D341Med (cell line): ENCODE results near the gene FRMD1.

Source experiments
- DNase-seq: peaks from one replicate; pipeline ENCODE4 v3.0.0; 2012; ENCODE audit warnings: low spot score

FRMD1 gene

DNA sequence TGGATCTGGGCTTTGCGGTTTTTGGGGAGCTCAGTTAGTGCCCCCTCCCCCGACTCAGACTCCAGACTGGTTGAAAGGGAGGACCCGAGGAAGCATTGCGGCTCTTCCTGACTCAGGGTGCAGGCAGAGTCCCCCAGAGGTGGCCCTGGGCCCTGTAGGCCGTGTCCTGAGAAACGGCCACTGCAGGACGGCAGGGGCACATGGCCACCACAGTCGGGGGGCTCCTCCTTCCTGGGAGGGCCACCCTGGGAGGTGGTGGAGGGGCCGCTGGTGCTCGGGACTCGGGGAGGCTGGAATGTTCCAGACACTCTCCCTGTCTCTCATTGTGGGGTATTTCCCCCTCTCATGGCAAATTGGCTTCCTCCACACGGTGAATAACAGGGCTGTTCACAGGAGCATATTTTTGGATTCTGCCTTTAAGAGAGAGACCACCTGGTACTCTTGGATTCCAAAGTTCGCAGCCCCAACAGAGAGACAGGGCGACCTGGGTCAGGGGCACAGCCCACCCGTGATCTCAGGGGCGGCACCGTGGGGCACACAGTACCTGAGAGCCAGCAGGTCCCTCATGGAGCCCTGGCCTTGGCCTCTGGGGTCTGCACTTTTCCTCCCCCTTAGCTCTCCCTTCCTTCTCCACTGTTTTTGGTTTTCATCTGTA, 35.7 kb downstream of the FRMD1 start:
- DNase-seq, result no peak

DNA sequence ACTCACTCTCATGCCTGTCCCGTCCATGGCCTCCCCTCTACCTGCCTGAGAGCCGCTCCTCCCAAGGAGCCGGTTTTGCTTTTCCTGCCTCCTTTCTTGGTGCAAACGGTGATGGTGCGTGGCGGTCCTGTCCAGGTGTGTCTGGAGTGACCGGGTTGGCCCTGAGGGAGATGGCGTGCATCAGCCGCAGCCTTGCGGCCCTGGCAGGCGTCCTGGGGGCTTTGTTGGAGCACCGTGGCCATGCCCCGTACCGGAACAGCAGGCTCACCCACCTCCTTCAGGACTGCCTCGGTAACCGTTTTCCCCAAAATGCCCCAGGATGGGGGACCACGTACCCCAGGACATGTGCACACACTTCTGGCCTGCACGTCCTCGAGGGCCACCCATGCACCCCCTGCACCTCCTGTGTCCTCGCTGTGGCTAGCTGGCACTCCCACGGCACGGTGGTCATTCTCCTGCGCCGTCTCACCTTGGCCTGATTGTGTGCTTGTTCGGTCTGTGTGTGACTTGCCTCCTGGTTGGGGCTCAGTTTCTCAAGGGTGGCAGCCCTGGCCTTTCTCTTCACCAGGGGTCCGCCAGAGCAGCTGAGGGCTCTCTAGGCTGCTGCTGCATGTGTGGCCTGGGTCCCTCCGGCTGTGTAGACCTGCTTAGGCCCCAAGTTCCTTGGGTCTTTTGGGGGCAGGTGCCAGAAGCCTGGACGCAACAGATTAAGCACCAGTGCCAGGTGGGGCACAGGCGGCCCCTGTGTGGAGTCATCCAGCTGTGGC, 36.4 kb downstream of the FRMD1 start:
- no peak for DNase-seq

DNA sequence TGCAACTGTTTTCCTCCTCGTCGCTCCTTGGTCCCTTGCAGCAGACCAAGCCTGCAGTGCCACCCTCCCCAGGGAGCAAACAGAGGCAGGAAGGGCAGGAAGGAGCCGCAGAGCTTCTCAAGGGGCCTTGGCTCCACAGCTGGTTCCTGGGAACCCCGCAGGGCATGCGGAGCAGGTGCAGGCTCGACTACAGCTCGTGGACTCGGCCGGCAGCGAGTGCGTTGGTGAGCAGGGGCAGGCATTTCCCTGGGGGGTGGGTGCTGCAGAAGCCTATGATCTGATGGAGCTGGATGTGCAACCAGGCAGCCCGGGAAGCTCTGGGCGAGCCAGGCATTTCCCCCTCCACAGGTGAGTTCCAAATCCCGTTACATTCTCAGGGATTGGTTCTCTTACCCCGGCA, 37.1 kb downstream of the FRMD1 start:
- no peak for DNase-seq

DNA sequence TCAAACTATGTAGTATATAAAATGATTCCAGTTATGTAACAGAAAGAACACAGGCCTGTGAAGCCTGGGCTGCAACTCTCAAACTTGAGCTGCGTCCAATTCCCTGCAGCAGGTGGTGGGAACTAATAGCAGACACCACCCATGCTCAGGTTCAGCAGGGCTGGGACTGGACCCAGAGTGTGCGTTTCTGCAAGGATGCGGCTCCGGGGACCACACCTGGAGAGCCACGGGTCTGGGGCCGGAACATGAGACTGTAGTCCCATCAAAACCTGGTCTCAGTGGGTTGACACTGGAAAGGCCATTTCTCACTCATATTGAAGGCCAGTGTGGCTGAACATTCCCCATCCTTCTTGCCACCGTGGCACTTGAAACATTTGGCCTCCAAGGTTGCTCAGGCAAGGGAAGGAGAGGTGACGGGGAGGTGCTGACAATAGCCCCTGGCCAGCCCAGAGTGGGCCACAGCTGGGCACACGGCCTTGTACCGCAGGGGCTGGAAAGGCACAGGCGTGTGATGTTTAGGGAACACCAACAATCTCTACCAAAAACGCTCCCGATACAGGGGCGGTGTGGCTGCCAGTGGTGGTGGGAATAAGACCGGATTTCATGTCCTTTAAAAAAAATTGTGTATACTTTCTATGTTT, 38.0 kb downstream of the FRMD1 start:
- DNase-seq, result no peak

DNA sequence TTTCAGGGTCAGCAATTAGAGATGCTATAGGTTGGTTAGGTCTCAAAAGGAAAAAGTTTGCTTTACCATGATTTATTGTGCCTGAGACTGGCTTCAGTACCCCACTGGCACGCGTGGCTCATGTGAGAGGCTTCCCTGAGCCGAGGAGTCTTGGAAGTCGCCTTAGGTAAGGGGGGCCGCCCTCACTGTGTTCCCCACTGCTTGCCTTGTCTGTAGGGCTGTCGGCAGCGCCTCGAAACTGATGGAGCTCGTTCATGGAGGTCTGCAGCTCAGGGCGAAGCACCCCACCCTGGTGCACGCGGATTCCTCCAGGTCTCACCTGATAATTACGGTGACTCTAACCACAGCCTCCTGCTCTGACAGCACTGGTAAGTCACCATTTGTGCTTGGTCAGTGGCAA, 39.2 kb downstream of the FRMD1 start:
- no peak for DNase-seq

DNA sequence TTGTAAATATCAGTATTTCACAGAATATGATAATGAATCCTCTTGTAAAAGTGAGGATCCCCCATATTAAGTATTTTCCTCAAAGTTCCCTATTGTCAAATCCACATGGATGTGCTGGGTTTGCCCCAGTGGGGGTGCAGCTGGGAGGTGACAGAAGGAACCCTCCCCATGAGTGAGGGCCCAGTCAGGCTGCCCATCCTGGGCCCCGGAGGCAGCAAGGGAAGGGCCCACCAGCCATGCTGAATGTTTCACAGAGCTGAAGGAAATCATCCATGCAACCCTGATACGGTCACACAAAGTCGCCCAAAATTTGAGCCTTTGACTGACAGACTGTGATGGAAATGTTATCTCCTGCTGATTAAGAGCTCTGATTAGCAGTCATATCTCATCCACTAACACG, 39.7 kb downstream of the FRMD1 start:
- no peak for DNase-seq

DNA sequence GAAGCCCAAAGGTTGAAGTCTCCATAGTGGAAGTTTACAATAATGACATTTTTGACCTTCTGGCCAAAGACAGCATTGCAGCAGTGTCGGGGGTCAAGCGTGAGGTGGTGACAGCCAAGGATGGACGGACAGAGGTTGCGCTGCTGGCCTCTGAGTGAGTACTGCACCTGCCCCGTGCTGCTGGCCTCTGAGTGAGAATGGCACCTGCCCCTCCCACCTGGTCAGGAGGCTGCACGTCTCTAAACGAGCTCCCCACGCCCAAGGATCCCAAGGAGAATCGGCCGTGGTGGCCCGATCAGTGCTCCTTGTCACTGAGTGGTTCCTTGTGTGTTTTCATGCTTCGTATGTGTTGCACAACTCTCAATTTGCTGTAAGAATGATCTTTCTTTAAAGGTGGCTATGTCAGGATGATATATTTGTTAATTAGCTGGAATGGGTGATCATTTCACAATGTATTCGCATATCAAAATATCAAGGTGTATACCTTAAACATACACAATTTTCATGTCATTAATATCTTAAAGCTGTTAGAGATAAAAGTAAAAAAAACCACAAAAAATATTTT, 40.4 kb downstream of the FRMD1 start:
- no peak for DNase-seq

DNA sequence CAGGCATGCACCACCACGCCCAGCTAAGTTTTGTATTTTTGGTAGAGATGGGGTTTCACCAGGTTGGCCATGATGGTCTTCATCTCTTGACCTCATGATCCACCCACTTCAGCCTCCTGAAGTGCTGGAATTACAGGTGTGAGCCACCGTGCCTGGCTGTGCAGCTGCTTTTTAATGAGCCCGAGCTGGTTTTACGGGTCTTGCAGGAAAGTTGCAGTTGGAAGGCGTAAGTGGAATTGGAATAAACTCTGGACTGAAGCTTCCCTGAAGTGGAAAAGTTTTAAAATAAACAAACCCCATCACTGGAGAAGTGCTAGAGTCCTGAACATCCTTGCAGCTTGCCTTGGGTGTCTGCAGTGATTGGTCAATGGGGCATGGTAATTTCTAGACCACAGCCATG, 41.2 kb downstream of the FRMD1 start:
- no peak for DNase-seq

DNA sequence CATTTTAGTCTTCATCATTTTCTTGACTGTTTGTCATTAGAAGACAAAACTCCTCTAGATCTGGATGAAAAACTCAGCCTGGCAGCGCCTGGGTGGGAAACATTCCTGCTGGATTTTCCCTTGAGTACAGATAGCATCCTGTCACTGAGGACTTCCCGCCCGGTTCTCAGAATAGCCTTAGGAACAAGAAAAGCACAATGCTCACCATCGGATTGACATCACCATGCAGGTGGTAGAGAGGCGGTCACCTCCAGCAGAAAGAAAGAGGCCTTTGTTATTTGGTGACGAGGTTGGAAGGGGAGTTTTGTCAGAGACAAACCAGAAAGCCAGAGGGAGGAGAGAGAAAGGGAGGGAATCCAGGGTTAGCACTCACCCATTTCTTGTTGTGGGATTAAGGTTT, 41.8 kb downstream of the FRMD1 start:
- DNase-seq, result no peak

DNA sequence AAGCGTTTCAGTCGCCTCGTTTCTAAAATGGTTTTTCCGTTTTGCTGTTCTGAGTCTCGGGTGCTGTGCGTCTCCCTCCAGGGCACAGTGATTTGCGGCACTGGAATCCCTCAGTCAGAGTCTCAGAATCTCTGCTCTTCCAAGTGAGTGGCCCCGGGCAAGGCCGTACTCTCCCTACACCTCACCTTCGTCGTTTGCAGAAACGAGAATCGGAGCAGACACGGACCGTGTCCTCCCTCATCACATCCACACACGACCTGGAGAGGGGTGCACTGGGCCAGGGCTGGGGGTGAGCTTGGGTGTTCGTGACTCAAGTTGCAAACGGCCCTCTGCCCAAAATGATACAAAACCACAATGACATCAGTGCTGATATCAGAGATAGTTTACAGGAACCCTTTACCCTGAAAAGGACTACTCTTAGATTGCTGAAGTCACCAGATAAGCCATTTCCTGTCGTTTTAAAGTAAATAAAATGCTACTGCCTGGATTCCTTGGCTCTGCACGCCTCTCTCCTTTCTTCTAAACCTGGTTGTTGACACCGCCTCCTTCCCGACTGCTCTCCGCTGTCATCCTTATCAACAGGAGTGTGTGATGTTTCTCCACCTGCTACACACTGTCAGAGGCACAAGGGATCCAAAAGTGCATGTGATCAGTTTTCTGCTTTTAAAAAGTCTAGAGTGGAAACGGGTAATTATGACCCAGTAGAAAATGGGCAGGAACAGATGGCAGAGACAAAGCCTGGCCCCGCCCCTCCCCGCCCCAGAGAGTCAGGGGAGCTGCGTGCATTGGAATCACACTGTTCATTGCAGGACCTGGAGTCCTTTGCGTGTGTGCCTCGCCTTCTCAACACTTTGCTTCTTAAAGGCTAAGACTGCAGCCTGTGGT, 43.1 kb downstream of the FRMD1 start:
- no peak for DNase-seq

DNA sequence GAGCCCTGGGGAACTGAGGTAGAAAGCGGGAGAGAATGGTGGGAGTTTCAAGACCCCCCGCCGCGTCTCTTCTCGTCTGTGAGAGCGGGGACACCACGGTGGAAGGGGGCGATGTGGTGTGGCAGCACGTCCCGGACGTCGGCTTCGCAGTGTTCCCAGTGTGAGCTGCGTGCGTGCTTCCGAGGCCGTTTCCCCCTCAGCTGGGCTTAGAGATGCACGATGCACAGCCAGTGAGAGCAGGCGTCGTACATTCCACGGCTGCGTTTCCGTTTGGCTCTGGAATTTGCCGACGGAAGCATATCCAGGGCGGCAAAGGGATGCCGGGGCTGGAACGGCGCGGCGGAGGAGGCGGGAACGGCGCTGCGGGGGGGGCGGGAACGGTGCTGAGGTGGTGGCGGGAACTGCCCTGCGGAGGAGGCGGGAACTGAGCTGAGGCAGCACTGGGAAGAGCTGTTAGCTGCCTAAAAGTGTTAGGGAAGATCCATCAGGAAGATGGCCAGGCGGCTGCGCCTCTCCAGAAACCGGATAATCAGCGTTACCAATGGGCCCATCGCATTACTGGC, 43.8 kb downstream of the FRMD1 start:
- DNase-seq, result peak; percentile 51

DNA sequence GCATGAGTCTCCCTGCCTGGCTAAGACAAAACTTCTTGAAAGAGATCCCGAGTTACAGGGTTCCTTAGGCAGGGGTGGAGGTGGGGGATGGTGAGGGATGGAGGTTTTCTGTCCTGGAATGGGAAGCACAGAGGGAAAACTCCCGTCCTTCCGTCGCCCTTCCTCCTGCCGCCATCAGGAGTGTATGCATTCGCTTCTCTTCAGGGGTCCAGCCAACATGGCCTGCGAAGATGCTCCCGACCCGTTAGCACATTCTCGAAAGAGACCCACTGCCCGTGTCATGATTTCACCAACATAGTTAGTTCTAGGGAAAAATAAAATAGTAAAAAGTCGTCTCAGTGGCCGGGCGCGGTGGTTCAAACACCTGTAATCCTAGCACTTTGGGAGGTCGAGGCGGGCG, 44.5 kb downstream of the FRMD1 start:
- DNase-seq, result no peak

DNA sequence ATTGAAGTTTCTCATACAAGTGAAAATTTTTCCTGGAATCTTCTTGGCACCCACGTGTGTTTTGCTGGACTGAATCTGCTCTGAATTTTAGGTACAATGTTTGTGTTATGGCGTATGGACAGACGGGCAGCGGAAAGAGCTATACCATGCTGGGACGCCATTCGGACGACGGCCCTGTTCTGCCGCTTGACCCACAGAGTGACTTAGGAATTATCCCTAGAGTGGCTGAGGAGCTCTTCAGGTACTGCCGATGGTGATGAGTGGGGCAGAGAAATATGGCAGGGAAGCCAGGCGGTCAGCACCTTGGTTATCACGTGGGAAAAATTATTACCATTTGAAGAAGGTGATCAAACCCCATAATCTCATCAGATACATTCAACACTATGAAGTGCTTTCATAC, 45.2 kb downstream of the FRMD1 start:
- DNase-seq, result no peak

DNA sequence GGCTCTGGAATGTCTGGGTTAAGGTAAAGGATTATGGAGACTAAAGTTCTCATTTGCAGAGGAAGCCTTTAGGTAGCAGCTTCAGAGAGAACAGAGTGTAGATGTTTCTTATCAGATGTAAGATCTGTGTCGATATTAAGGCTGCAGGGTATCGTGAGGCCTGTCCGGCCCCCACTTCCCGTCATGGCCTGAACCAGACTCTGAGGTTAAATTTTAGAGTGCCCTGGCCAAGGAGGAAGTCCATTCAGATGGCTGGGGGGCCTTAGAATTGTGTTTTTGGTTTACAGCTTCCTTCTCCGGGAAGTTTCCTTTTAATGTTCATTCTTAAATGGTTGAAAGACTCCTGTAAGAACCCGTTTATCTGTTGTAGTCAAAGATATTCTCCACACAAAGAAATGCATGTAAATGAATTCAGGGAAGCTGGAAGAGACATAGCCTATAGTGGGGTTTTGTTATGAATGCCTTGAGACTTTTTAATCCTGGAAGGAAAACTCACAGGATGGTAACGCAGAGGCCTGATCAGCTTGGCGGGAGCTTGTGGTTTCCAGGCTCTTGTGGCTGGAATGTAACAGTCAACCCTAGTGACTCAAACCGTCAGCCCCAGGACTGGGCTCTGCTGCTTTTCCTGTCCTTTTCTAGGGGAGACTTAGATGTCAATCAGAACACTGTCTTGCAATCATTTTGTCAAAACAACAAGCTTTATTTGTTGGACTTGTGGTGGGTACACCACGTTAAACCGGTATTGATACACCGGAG, 46.8 kb downstream of the FRMD1 start:
- DNase-seq, result no peak

DNA sequence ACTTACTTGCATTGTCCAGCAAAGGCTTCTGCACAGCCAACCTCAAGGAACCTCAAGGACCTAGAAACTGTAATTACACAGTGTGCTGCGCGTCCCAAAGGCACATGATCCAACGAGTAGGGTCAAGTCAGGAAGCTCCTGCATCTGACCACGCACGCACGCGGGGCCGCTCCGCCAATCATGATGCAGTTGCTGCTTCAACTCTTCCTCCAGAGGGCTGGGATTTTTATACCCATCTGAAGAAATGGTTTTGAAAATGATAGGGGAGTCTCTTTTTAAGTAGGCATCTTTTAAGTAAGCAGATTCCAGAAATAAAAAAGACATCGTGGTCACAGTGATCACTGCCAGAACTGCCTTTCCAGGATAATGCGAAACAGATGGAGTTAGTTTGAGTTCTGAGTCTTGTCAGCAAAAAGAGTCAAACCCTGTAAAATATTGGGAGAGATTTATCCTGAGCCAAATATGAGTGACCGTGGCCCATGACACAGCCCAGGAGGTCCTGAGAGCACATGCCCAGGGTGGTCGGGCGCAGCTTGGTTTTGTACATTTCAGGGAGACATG, 47.5 kb downstream of the FRMD1 start:
- no peak for DNase-seq

DNA sequence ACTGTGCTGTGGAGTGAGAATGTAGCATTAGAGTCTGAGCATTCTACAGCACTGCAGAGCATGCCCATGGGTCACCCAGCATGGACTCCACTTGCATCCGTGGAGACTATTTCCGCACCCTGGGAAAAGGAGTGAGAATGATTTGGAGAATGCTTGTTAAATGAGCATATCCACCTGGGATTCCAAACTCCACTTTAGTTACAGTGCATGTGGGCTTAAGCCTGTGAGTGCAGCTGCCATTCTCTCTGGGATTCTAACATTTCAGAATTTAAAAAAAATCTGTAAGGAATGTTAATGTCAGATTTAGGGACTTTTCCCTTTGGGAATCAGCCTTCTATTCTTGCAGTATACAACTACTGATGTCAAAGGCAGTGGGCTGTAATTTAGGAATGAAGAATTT, 48.1 kb downstream of the FRMD1 start:
- DNase-seq, result no peak

DNA sequence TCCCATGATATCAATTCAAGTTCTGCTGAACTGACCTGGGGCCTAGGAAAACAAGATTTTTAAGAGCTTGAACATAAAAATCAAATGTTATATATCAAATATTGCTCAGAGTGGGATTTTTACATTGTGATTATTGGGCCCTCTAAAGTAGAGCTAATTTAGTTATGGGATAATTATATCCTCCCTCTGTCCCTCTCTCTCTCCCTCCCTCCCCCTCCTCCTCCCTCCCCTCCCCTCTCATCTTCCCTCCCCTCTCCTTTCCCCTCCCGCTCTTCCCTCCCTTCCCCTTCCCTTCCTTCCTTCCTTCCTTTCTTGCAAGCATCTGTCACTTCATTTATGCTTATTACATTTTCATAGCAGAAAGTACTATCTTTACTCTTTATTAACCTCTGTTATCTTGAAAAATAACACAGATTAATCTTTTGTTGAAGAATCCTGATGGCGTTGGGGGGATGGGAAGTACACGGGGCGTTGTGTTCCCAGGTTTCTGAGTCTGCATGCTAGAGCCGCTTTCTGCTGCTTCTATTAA, 48.7 kb downstream of the FRMD1 start:
- DNase-seq, result no peak

DNA sequence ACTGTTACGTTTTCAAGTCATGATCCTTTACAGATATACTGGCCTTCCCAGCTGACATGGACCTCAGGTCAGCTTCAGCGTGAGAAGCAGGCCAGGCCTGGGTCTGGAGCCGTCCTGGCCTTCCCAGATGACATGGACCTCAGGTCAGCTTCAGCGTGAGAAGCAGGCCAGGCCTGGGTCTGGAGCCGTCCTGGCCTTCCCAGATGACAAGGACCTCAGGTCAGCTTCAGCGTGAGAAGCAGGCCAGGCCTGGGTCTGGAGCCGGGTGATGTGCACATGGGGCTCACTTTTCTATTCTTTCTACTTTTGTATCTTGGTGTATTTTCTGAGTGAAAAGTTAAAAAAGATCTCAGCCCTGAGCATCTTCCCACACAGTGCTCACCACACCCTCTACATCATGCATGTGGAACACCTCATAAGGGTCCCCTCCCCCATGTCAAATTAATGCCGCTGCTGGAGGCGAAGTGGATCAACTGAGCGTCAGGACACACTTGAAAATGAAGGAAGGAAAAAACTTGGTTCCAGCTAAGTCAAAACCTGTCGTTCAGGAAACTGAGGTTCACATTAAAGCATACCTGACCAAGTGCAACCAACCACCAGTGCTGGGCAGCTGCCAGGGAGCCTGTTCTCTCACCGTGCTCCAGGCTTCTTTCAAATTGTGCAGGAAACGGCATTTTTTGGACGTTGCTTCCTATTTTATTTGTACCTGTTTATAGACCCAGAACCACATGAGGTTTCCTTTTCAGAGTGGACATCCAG, 49.4 kb downstream of the FRMD1 start:
- DNase-seq, result no peak

DNA sequence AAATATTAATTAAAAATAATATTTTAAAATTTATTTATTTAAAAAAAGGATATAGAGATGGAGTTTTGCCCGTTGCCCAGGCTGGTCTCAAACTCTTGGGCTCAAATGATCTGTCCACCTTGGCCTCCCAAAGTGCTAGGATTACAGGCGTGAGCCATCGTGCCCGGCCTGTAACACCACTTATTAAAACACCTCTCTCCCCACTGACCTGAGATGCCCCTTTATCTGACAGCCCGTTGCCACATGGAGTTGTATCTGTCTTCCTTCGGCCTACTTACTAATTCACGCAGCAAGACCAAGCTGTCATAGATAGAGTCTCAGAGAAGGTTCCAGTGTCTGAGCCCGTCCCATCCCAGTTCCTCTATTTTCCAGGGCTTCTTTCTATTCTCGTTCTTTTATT, 50.8 kb downstream of the FRMD1 start:
- DNase-seq, result no peak

DNA sequence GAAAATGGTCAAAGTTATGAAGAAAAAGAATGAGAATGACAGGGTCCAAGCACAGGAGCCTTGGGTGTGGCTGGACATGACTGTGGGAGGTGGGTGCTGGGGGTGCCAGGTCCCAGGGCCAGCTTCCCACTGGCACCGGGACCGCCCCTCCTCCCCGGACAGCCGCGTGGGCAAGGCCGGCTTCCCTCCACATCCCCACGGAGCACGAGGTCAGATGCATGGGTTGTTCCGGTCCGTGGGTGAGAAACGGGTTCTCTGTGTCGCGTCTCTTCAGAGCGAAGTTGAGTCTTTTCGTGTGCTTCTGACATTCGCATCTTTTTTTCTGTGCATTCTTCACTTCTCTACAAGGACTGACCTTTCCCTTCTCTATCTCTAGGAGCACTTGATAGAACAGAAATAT, 51.5 kb downstream of the FRMD1 start:
- DNase-seq, result no peak
